ENCODE results near the gene CAMK4. TPM values are rescaled to one million over a fixed set of nuclear protein-coding genes. Genes with fewer than 3 reads are reported as not detected.

Gene CAMK4
- total RNA-seq, 1 donor from 2014 or later = 2.2 TPM

DNA sequence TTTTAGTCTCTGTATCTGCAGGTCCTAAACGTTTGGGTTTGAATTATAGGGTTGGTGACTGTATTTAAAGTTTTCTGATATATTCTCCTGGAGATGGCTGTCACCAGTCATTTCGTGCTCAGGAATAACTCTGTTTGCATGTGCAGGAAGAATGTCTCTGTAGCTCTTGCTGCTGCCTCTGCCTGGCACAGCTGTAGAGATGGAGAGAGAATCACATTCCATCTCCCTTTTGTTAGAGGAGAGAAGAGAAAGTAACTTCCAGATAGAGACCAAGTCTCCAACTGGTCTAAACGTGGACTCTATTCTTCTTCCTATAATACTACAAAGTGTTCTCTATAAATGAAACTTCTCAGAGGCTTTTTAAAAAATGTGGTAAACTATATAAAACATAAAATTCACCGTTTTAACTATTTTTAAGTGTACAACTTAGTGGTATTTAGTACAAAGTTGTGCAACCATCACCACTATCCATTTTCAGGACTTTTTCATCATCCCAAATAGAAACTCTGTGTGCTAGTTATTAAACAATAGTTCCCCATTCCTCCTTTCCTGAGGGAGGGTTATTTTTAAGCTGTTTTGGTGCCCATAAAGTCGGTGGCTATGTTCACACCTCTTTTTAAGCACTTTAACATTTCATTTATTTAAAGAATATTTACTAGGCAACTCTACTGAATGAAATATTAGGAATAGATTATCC is 308.9 kb downstream of the CAMK4 start:
- no peak for DNase-seq (ENCODE audit: low read depth, low spot score)

DNA sequence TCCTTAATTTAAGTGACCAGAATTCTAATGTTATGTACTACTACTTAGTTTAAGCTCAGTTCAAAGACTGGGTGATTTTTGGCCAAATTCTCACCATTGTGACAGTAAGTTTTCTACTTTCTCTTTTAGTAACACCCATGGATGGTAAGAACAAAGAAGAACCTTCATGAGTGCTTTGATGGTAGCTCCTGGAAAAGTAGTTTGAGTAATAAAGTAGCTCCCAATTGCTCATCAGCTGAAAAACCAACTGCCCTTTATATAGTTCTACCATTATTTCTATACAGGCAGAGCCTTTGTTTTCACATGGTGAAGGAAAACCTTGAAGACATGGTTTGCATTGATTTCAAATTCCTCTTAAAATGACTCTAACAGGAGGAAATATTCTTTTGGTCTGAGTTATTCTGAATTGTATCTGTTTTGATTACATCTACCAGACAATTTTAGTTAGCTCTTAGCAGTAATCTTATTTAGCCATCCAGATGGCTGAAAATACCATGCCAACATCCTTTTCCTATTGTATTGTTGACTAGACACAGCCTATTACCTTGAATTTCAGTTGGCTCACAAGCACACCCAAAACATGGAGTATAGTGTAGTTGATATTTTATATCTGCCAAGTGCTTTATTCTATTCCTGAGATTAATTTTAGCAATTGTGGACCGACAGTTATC is 311.8 kb downstream of the CAMK4 start:
- DNase-seq (ENCODE audit: low read depth, low spot score) = no peak

DNA sequence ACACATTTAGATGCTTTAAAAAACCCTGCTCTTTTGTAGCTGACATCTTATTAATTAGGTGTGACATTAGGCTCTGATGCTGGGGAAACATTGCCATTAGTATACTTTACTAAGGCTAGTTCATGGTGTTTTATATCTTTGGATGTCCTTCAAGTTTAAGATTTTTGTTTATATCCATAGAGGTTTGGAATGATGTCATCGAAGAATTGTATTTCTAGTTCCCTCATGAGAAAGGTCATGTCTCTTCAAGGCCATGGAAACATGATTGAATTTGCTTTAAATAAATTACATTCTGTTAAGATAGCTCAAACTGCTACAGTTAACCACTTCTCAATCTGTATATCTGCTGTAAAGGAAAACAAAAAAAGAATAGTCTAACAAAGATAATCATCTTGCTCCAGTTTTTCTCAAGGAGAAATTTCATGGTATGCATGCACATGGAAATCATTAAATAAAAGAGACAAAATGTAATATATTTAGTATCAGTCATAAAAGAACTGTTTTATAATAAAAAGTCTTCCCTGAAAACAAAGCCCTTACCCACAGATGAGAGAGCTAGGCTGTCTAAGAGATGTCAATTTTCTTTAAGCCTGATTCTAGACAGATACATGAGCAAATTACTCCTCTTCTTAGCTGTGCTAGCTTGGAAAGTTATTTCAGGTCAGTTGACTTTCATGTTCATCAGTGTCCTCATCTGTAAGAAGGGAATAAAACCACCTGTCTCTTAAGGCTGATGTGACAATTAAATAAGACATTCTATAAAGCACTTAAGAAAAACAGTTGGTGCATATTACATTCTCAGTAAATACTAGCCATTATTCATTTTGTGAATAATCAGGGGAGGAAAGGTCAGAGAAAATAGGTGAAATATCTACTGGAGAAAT is 313.2 kb downstream of the CAMK4 start:
- no peak for DNase-seq (ENCODE audit: low read depth, low spot score)

Other genes starting within 250 kb of the CAMK4 start
- 0.53 TPM in 1 of 2 replicates, not detected in the other for gene TSLP, start 152.7 kb upstream of the CAMK4 start, total RNA-seq
- gene WDR36, start 132.0 kb upstream of the CAMK4 start, total RNA-seq = 69.2 and 72.3 TPM in 2 replicates